GM10266 (cell line): ENCODE measurements around the gene KIDINS220.

Experiments
- DNase-seq: peaks from one replicate; pipeline ENCODE4 v3.0.0; 2012; ENCODE audit errors: extremely low spot score
- CTCF ChIP-seq: IDR thresholded peaks from 2 replicates; pipeline ENCODE4 v1.5.1; 2012; ENCODE audit warnings: mild to moderate bottlenecking, low read depth; ENCODE audit not compliant: control insufficient read depth, insufficient read depth; ENCODE audit errors: missing control alignments

The KIDINS220 gene

GRCh38 chr2:8861797-8862196, 24.4 kb upstream of the KIDINS220 start:
- no peak for DNase-seq
- TF ChIP-seq CTCF, result no peak

- no peak for DNase-seq
- TF ChIP-seq CTCF, result no peak
Observed at GRCh38 chr2:8860239-8860638, 22.8 kb upstream of the KIDINS220 start.

GRCh38 chr2:8858910-8859309, 21.5 kb upstream of the KIDINS220 start:
- no peak for DNase-seq
- TF ChIP-seq CTCF, result no peak

GRCh38 chr2:8858264-8858663, 20.9 kb upstream of the KIDINS220 start:
- no peak for DNase-seq
- TF ChIP-seq CTCF, result no peak

GRCh38 chr2:8857709-8858108, 20.3 kb upstream of the KIDINS220 start:
- no peak for DNase-seq
- TF ChIP-seq CTCF, result no peak

- no peak for TF ChIP-seq CTCF
- no peak for DNase-seq
Observed at GRCh38 chr2:8856176-8856575, 18.8 kb upstream of the KIDINS220 start.

- TF ChIP-seq CTCF, result no peak
- DNase-seq, result no peak
Observed at GRCh38 chr2:8855010-8855409, 17.6 kb upstream of the KIDINS220 start.
